T-helper 2 cell treated with Interferon-gamma antibody and Interleukin-4, amounts not matched to agents 100 ng/mL and 5 ng/mL, for 36 hours (primary cell): ENCODE results near the gene MYH14. TPM values are rescaled to one million over a fixed set of nuclear protein-coding genes. Genes with fewer than 3 reads are reported as not detected.

Experiments used
- intact Hi-C: fragments of 100-400 bp; cut with micrococcal nuclease; formaldehyde crosslinking; loops from one replicate; pipeline ENCODE4 v1.15.1; 2023
- total RNA-seq: library from RNA; stranded (reverse); gene quantifications from 2 replicates; pipeline ENCODE4 v1.2.3, GENCODE V29; 2022

MYH14 gene
- total RNA-seq, 1 donor from 2014 or later = not detected

- intact Hi-C loops = loop anchor here (1.0 to 2.0 kb wide), 8 partner anchors 11 to 199 kb away; partner anchors contain the start of genes EMC10, GARIN5A, NR1H2 and POLD1
These were observed 154.0 kb downstream of the MYH14 start for GRCh38 chr19:50357178-50358100.

GRCh38 chr19:50358483-50359327, 155.3 kb downstream of the MYH14 start:
- intact Hi-C loops = loop anchor here (1.0 kb wide), 1 partner anchor 26 kb away; the partner anchor contains the start of gene POLD1

- intact Hi-C loops = no loop called here
These were observed 156.0 kb downstream of the MYH14 start for GRCh38 chr19:50359328-50359818.

Other genes with a start within 250 kb of the MYH14 start
- not detected in 2 replicates for gene SIGLEC11, start 242.4 kb upstream of the MYH14 start, total RNA-seq
- 72.9 and 75.3 TPM in 2 replicates for gene VRK3, start 178.2 kb upstream of the MYH14 start, total RNA-seq
- gene ZNF473, start 177.6 kb upstream of the MYH14 start, total RNA-seq = 10.8 and 11.0 TPM in 2 replicates
- not detected in 2 replicates for gene IZUMO2, start 40.3 kb upstream of the MYH14 start, total RNA-seq
- gene KCNC3, start 125.8 kb downstream of the MYH14 start, total RNA-seq = 9.4 and 9.5 TPM in 2 replicates
- 2.0 and 2.2 TPM in 2 replicates for gene NAPSA, start 162.0 kb downstream of the MYH14 start, total RNA-seq
- gene NR1H2, start 172.8 kb downstream of the MYH14 start, total RNA-seq = 63.5 and 64.3 TPM in 2 replicates
- 140 and 141 TPM in 2 replicates for gene POLD1, start 180.7 kb downstream of the MYH14 start, total RNA-seq
- gene SPIB, start 215.3 kb downstream of the MYH14 start, total RNA-seq = 0.68 and 0.91 TPM in 2 replicates
- gene MYBPC2, start 229.3 kb downstream of the MYH14 start, total RNA-seq = 0.07 and 0.36 TPM in 2 replicates